ENCODE data around the gene ADCYAP1R1.

Gene ADCYAP1R1

GRCh38 chr7:31106303-31107105 lies 54.4 kb downstream of the ADCYAP1R1 start:
- DNase-seq (ENCODE audit: low read depth in 2 of 2), result no peak

- DNase-seq (ENCODE audit: low read depth in 2 of 2), result no peak
Measured at GRCh38 chr7:31107106-31108090, 55.3 kb downstream of the ADCYAP1R1 start.

GRCh38 chr7:31108097-31108657 lies 56.1 kb downstream of the ADCYAP1R1 start:
- DNase-seq (ENCODE audit: low read depth in 2 of 2), result no peak

DNA sequence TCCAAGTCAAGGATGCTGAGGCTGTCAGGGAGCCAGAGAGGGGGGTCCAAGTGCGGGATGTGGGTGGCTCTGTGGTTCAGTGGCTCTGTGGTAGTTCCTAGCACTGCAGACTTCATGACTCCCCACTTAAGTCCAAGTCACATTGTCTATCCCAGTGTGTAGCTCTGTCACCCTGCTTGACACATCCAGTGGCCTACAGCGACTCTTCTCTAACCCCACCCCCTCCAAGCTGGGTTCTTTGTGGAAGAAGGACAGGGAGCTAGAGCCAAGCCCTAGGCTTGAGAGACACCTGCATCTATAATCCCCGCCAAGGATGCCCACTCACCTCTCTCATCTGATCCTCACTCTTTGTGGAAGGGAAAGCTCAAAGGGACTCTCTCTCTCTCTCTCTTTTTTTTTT lies 57.6 kb downstream of the ADCYAP1R1 start:
- DNase-seq (ENCODE audit: low read depth in 2 of 2), result no peak

DNA sequence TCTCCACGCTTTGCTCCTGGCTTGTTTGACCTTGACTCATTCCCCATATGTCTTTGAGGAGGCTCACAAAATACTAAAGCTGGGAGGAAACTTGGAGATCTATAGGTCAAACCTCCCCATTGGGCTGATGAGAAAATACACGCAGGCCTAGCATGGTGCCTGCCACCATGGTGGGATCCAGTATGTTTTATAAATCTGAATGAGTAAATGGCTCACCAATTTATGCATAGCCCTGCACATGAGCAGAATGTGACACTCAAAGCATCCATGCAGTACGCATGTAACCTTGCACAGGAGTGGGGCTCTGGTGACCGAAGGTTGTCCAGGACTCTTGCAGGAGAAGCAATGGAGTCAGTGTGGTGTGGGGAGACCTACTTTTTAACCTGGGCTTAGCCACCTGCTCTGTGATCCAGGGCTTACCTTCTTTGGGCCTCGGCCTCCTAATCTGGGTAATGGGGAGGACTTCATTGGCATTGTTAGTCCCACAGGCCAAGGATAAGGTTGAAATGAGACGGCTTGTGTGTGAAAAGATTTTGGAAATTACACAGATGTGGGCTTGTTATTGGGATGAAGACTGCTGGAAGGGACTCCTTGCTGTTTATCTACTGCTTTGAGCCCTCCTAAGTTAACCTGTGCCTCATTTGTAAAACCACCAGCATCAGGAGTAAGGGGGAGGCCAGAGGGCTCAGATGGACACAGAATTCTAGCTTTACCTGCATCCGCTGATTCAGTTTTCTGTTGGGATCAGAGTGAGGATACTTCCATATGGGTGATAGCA lies 58.4 kb downstream of the ADCYAP1R1 start:
- no peak for DNase-seq (ENCODE audit: low read depth in 2 of 2)

GRCh38 chr7:31111109-31111451 lies 59.0 kb downstream of the ADCYAP1R1 start:
- no peak for DNase-seq (ENCODE audit: low read depth in 2 of 2)

DNA sequence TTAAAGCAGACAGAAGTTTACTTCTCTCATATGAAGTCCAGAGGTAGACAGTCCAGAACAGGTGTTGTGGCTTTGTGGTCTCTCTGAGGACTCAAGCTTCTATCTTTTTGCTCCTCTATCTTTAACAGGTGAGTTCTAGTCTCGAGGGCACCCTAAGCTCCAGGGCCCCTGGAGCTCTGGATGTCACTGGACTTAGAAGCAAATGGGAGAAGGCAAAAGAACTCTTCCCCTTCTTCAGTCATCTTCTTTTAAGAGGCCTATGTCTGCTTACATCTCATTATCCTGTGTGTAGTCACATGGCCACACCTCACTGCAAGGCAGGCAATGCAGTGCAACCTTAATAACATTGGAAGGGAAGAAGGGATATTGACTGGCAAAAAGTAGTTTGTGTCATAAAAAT lies 61.6 kb downstream of the ADCYAP1R1 start:
- no peak for DNase-seq (ENCODE audit: low read depth in 2 of 2)

DNA sequence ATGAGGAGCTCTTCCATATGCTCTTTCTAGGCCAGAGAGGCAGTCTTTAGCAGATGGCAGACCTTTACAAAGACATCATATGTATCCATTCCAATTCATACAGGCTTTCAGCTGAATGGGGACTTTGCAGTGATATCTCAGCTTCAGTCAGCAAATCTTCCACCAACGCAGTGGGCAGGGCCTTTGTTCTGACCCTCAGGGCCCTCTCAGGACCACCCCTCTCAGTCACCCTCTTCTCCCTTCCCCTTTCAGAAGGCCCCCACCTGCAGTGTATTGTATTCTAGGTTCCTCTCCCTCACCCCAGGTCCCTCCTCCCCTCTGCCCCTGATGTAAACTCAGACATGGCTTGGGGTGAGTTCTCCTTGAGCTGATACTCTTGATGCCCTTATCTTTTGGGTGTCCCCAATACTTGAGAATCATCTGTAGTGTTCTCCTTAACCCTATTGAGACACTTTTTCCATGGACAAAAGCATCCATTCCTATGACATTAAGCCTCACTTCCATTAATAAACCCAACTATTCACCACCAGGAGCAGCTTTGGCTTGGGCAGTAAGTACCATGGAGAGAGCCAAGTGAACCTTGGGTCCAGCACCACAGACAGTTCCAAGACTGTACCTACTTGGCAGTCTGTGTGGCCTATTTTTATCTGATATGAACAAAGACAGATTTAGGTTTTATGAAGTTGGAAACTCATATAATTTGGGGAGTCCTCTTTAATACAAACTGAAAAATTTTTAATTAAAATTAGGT lies 62.7 kb downstream of the ADCYAP1R1 start:
- DNase-seq (ENCODE audit: low read depth in 2 of 2), result no peak

DNA sequence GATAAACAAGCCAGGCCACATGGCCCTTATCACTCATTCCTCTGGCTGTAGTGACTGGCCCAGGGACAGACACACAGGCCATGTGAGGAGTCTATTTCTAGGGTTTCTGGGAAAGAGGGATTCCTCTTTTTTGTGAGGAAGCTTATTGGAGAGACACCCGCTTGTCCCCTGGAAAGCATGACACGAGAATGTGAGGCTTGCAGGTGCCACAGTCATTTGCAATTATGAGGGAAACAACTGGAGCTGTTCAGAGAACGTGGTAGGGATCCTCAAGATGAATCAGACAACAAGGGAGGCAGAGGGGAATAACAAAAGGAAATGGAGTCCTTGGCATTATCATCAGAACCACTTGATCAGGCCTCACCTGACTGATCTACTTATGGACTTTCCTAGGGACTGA lies 64.5 kb downstream of the ADCYAP1R1 start:
- no peak for DNase-seq (ENCODE audit: low read depth in 2 of 2)

DNA sequence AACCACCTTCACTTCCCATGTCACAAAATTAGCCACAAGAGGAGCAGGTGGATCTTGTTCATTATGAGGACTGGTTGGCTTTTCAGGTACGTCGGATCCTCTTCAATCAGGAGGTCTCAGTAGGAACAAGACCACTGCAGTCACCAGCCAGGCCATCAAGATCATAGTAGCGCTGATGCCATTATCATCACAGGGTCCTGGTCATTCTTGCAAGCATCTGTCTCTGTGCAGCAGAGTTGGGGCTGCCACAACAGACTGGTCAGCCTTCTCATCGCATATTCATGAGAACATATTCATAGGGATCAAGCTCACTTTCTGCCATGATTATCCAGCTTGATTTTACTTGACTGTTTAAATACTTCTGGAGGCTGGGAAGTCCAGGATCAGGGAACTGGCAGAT lies 67.1 kb downstream of the ADCYAP1R1 start:
- no peak for DNase-seq (ENCODE audit: low read depth in 2 of 2)

GRCh38 chr7:31120800-31121513 lies 68.8 kb downstream of the ADCYAP1R1 start:
- DNase-seq (ENCODE audit: low read depth in 2 of 2), result no peak

GRCh38 chr7:31121601-31122000 lies 69.5 kb downstream of the ADCYAP1R1 start:
- DNase-seq (ENCODE audit: low read depth in 2 of 2), result no peak

DNA sequence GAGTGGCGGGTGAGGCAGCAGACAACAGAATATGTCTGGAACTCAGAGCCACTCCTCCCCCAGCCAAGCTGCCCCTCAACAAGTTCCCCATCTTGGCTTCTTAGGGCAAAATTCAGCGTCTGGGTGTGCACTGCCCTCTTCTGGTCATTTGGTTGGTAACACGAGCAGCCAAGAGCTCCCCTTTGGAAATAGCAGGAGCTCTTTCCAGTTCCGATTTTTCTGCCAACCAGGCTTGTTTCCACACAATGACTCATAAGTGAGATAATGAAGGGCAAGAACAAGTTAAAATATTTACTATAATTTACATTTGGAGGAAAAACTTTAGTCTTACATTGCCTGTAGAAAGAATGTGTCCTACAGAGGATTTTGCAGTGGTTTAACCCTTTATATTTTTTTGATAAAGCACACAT lies 70.5 kb downstream of the ADCYAP1R1 start:
- peak in 1 of 2 donors; percentile 7 for DNase-seq (ENCODE audit: low read depth in 2 of 2)

DNA sequence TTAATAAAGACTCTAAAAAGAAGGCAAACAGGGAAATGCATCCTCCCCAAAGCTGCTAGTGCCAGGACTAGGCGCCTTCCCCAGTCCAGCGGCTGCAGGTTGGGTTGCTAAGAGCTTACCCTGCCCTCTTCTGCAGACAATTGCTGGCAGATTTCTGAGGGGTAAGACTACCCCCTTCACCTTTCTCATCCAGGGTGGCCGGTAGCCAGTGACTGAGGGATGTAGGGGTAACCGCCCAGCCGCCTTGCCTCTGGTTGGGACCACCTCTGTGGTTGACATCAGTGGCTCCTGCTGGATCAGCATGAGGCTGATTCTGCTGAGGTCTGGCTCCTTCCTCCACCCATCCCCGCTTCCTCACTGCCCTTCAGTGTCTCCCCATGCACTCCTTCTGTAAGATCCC lies 71.2 kb downstream of the ADCYAP1R1 start:
- DNase-seq (ENCODE audit: low read depth in 2 of 2), result no peak

- DNase-seq (ENCODE audit: low read depth in 2 of 2), result no peak
Measured at GRCh38 chr7:31123726-31124125, 71.6 kb downstream of the ADCYAP1R1 start.

GRCh38 chr7:31125171-31125570 lies 73.1 kb downstream of the ADCYAP1R1 start:
- DNase-seq (ENCODE audit: low read depth in 2 of 2), result no peak

- no peak for DNase-seq (ENCODE audit: low read depth in 2 of 2)
Measured at GRCh38 chr7:31126976-31127375, 74.9 kb downstream of the ADCYAP1R1 start.

GRCh38 chr7:31129067-31129466 lies 77.0 kb downstream of the ADCYAP1R1 start:
- DNase-seq (ENCODE audit: low read depth in 2 of 2), result no peak

DNA sequence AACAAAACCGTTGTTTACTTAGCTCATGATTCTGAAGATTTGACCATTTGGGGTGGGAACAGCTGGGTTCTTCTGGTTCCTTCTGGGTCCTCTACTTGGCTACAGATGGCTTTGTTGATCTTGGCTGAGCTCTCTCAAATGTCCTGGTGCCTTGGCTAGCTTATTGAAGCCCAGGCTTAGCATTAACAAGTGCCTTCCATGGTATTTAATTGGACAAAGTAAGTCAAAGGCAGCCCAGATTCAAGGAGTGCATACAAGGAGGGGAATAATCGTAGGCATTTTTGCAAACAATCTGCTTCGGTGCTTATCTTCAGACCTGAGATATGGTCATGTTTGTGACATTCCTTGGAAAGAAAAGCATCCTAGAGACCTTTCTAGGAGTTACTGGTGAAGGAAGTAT lies 81.4 kb downstream of the ADCYAP1R1 start:
- DNase-seq (ENCODE audit: low read depth in 2 of 2), result no peak
